HG02852 (cell line): Measurements from ENCODE around the gene SC5D.

Experiments
- ATAC-seq: cut with Tn5 transposase; IDR thresholded peaks from one replicate; pipeline ENCODE4 v1.9.1; 2021; ENCODE audit warnings: mild to moderate bottlenecking, moderate library complexity; ENCODE audit not compliant: unreplicated experiment

Gene SC5D

DNA sequence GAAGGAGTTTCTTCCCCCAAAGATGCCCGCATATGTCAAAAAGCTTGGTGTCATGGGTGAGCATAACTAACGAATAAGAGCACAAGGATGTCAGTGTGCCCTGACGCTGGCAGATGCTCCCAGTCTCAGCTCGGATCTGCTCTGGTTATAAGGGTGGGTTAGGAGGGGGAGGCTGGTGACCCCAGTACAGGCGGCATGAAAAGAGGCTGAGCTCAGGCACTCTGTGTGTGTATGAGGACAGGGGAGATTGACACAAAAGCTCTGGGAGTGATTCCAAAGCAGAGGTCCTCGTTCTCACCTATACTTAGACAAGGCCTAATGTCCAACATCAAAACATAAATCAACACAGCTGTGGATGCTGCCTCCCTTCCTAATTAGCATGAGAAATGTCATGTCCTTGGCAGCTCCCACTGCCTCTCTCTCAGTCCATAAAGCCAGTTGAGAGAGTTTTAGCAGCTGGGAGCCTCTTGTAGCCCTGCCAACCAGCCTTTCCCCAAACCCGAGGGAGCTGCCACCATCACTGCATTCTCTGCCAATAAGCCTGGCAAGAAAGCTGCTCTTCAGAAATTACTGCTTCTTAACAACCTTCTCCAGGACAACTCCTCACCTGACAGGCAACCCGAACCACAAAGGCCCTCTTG, 59.8 kb downstream of the SC5D start:
- no peak for ATAC-seq

- no peak for ATAC-seq
These were observed 61.6 kb downstream of the SC5D start for GRCh38 chr11:121354192-121354591.

DNA sequence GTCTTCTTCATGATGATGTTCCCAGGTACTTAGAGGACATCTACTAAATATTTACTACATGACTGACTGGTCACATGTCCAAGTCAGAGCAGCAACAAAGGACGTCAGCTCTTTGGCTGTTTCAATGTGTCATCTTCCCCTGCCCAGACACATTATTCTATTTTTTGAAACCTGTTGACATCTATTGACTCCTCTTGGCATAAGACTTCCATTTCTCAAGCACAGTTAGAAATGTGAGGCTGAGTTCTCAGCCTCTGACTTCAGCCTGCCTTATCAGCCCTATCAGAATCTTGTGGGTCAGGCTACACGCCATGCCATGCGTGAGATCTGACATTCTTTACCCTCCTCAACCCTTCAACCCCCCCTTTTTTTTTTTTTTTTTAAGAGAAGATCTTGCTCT, 63.8 kb downstream of the SC5D start:
- no peak for ATAC-seq
